ENCODE results near the gene PTPRN2.

Gene PTPRN2

DNA sequence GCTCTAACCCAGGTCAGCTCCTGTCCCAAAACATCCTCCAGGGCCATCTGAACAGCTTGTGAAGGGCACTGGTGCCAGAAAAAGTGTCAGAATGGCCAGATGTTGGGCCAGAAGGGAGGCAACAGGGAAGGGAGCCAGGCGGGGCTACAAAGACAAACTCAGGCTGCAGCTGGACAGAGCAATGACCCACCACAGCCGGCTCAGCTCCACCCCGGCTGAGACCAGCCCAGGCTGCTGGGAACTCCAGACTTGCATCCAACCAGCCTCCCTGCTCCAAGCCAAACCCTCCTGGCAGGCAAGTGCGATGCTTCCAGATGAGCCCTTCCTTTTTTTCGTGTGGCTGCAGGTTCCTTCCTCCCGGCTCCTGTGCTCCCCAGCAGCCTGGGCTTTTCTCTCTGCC is 466.9 kb downstream of the PTPRN2 start:
- DNase-seq = no peak

DNA sequence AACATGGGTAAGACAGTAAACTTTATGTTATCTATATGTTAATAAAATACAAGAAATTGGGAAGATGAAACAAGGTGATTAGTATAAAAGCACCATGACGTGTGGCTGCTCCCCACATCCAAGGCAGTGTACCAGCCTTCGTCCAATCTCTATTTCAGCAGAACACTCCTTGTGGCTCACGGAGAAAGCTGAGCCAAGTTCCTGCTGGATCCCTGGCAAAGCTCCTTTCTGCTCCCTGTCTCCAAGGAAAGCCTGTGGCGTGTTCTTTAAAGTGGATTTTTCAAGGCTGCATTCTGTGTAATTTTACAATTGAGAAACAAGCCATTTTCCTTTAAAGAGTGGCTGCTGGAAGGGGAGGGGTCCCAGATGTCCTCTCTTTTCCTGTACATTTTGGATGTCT is 467.3 kb downstream of the PTPRN2 start:
- DNase-seq = no peak

DNA sequence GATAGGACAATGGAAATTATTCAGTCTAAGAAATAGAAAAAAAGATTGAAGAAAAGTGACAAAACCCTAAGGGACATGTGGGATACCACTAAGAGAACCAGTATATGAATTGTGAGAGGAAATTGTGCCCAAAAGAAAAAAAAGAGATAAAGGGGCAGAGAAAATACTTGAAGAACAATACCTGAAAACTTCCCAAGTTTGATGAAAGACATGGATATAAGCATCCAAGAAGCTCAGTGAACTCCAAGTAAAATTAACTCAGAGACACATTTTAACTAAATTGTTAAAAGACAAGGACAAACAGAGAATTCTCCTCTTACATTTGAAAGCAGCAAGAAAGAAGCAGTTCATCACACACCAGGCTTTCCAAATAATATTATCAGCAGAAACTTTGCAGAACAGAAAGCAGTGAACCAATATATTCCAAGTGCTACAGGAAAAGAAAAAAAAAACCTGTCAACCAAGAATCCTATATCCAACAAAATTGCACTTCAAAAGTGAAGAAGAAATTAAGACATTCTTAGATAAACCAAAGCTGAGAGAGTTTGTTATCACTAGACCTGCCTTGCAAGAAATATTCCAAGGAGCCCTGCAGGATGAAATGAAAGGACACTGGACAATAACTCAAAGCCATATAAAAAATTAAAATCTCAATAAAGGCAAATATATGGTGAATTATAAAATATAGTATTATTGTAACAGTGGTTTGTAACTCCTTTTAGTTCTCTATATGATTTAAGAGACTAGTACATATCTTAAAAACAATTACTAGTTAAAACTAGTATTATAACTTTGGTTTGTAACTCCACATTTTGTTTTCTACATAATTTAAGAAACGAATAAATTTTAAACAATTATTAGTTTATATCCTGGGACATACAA is 470.0 kb downstream of the PTPRN2 start:
- no peak for DNase-seq

DNA sequence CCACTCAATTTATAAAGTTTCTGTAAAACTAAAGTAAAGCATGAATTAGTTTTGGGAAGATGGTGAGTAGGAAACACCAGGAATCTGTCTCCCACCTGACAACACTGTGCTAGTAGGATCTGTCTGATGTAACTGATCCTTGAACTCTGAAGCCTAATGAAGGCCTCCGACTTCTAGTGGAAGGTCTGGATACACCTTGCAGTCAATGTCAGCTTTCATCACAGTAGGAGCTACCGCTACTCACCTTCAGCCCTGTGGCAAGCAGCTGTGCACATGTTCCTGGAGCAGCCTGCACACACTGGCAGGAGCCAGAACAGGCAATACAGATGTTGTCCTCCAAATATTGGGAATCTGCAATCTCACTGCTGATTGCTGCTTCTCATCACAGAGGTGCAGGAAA is 471.4 kb downstream of the PTPRN2 start:
- DNase-seq = no peak

DNA sequence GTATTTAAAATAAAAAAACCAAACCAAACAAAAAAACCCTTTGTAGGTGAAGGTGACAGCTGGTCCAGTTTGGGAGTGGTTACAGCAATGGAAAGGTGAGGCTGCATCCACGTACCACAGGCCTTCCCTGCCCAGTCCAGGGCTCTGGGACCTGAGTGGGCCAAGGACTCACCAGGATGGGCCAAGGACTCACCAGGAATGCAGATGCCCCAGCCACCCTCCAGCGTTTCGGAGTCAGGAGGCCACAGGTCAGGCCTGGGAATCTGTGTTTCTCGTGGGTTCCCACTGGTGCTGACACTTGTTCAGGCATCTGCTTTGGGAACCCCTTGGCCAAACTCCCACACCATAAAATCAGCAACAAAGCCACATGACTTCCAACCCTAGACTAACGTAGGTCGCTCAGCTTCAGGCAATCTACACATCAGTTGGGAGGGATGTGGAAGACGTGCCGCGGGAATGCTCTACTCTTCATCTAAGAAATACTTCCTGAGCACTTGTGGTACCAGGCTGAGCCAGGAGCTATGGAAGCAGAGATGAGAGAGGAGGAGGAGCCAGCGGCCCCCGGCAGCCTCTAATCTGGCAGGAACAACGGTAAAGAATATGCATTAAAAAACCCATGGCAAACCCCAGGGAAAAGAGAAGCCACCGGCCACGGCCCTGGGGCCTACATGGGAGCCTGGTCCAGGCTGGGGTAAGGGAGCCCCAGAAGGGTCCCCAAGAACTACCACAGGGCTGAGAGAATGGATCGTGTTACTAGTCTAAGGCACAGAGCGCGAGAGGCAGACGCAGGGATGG is 473.4 kb downstream of the PTPRN2 start:
- no peak for DNase-seq

DNA sequence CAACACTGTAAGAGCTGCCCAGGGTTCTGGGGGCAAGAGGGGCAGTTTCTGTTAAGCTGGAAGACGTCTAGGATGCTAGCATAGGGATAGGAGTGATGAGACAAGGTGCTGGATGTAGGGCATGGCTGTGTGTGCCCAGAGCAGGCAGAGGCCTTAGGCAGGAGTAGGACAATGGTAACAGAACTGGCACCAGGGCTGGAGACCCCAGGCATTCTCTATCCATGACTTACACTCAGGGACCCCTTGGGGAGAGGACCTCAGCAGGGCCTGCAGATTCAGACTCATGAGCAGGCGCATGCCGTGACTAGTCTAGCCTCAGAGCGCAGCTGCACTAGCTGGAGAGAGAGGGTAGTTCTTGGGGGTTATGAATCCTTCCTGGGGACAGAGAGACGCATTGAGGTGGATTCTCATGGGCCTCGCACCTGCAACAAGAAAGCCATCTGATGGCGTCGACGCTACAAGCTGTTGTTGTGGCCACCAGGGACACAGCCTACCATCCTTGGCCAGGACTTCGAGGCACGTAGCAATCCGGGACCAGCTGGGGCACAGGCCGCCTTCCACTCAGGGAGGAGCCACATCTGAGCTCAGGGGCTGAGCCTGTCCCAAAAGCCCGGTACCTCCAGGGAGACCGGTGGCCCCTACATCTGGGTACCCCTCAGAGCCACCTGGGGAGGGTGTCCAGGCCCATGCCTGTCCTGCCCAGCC is 474.1 kb downstream of the PTPRN2 start:
- no peak for DNase-seq

DNA sequence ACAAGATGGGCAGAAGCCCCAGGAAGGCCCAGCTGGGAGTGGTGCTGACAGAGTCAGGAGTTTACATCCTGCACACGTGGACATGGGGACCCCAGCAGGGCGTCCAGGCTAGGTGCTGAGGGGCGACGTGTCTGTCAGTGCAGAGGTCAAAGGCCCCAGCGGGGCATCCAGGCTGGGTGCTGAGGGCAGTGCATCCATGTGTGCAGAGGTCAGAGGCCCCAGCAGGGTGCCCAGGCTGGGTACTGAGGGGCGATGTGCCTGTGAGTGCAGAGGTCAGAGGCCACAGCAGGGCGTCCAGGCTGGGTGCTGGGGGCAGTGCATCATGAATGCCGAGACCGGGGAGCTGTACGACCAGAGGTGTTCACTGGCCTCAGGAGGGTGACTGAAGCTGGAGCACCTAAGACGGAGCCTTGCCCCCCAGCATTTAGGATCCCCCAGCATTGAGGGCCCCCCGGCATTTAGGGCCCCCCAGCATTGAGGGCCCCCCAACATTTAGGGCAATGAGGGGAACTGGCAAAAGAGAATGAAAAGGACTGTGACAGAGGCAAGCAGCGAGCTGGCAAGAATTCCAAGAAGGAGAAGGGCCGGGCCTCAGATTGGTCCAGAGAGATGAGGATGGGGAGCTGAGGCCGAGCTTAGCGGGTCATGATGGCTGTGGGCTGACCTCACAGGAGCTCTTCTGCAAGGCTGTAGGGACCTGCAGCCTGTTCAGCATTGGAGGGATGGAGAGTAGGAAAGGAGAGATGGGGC is 474.9 kb downstream of the PTPRN2 start:
- DNase-seq = no peak

DNA sequence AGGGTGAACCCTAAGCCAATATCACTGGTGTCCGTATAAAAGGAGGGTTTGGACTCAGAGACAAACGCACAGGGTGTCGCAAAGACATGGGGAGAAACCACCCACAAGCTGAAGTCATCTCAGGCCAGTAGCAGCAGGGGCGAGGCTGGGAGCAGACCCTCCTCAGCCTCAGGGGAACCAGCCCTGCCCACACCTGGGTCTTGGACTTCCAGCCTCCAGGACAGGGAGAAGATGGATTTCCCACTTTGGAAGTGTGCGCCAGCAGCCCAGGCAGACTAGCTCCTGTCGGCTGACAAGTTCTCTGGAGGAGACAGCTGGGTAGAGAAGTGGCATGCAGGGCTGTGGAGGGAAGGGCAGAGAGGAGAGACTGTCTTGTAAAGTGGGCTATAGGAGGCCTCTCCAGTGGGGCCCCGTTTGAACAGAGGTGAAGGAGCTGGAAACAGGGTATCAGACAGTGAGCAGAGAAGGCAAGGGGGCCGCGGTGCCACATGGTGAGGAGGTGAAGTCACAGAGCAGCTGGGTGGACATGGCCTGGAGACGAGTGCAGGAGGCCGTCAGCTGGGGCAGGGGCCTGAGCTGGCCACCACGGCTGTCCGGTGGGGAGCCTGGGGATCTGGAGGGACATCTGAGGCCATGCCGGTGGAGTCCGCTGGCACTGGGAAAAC is 475.6 kb downstream of the PTPRN2 start:
- no peak for DNase-seq

DNA sequence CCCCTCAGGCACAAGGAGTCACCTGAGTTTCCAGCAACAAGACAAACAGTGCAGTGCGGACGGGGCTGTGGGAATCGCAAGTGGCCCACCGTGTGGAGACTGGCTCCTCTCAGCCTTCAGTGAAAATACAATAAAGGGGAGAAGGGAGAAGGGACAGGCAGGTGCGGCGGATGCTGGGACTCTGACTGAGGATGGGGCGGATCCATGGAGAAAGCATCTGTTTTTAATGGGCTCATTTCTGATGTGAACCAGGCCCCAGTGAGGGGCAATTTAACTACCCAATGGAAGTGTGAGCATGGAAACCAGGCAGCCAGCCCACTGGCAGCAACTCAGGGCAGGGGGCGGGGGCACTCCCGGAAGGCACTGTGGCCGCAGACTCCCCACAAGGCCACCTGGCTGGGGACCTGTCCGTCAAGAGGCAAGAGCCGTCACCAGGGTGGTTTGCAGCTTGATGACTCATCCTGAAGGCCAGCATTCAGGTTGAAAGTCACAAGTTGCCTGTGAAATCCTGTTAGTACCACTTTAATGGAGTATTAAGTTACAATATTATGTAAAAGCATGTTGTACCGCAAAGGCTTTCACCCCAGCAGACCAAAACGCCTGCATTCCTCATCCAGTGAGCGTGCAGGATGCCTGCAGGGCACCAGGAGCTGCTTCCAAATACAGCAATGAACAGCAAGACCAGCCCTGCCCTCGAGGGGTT is 476.4 kb downstream of the PTPRN2 start:
- no peak for DNase-seq

DNA sequence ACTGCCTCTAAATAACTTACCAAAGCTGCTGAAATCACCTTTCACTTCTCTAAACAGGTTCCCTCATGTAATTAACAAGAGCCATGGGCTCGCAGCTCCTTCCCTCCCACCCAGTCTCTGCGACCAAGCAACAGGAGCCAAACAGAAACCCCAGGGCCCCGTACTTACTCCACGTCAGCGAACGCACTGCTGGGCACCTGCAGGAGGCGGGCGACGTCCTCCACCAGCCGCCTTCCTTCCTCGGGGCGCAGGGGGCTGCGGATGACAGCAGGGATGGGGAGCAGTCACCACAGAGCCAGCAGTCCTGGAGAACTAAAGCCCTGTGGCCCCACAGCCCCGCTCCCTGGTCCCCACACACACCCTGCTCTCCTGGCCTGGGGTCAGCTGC is 477.0 kb downstream of the PTPRN2 start:
- DNase-seq = no peak

DNA sequence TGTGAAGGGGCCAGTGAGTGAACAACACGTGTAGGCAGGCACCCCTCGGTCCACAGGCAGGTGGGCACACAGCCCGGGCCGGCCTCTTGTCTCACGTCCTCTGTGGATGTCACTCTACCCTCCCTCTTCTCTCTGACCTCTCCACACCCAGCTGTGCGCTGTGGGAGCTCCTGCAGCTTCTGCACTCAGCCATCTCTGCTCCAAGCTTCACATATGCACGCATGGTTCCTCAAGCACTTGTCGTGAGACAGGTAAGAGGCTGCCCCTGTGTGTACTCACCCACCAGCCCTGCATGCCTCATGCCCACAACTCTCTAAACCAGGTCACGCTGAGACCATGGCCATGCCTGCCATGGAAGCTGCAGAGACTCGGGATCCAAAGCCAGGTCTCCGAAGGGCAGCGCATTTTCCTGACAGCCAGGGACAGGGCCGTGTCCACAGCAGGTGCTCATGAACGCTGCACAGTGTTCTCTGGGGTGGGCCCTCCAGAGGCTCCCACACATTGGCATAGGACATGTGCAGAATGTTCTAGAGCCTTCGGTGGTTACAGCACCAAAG is 477.5 kb downstream of the PTPRN2 start:
- no peak for DNase-seq

DNA sequence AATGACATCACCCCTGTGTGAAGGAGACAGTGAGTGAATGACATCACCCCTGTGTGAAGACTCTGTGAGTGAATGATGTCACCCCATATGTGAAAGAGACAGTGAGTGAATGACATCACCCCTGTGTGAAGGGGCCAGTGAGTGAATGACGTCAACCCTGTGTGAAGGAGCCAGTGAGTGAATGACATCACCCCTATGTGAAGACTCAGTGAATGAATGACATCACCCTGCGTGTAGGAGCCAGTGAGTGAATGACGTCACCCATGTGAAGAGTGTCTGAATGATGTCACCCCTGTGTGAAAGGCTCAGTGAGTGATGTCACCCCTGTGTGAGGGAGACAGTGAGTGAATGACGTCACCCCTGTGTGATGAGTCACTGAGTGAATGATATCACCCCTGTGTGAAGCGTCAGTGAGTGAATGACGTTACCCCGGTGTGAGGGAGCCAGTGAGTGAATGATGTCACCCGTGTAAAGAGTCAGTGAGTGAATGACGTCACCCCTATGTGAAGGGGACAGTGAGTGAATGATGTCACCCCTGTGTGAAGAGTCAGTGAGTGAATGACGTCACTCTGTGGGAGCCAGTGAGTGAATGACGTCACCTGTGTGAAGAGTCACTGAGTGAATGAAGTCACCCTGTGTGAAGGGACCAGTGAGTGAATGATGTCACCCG is 478.1 kb downstream of the PTPRN2 start:
- DNase-seq = no peak

DNA sequence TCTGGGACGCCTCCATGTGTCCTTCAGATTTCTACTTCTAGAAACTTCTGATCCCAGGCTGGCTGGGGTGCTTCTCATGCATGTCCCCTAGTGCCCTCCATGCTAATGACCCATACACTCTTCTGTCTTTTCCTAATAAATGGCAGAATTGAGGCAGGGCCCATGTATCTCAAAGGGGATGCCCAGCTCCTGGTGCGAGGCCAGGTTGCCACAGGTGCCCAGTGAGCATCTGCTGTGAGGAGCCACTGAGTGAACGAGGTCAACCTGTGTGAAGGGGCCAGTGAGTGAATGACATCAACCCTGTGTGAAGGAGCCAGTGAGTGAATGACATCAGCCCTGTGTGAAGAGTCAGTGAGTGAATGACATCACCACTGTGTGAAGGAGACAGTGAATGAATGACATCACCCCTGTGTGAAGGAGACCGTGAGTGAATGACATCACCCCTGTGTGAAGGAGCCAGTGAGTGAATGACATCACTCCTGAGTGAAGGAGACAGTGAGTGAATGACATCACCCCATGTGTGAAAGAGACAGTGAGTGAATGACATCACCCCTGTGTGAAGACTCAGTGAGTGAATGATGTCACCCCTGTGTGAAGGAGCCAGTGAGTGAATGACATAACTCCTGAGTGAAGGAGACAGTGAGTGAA is 478.9 kb downstream of the PTPRN2 start:
- DNase-seq = no peak

DNA sequence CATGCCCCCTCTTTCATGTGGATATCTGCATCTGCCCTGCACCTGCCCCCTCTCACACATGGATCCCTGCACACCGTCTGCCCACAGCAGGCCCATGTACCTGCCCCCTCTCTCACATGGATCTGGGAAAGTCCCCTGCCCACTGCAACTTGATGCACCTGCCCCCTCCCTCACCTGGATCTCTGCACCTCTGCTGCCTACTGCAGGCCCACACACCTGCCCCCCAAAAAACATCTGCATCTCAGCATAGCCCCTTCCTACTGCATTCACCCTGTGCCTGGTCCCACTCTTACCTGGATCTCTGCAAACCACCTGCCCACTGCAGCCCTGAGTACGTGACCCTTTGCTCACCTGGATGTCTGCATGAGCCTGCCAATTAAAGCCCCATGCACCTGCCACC is 479.8 kb downstream of the PTPRN2 start:
- no peak for DNase-seq

DNA sequence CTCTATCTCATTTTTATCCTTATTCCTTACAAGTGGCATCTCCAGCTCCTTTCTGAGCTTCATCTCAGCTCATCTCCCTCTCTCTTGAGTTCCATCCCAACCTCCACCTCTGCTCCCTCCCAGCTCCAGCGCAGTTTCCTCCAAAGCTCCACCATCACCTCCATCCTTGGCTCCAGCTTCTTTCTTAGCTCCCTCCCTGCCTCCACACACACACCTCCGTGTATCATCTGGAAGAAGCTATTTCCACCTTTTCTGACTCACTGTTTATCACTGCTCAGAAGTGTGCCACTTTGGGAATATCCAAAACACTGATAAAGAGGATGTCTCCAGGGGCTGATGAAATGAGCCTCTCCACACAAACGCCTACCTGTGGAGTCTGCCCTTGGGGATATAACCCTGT is 481.4 kb downstream of the PTPRN2 start:
- DNase-seq = no peak

DNA sequence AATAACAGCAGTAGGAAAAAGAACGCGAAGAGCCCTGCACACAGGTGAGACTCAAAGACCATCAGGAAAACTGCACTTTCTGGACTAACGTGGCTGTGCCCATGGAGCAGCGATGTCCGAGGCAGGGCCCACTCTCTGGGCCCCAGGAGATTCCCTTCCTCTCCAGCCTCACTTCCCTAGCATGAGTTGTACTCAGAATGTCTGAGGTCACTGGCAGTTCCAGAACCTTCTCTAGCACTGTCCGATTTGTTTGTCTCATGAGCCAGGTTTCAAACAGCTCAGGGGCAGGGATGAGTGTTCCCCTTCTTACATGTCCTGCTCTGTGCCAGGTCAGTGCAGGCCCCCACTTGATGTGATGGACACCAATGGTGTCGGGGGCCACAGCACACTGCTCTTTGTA is 484.2 kb downstream of the PTPRN2 start:
- DNase-seq = no peak

DNA sequence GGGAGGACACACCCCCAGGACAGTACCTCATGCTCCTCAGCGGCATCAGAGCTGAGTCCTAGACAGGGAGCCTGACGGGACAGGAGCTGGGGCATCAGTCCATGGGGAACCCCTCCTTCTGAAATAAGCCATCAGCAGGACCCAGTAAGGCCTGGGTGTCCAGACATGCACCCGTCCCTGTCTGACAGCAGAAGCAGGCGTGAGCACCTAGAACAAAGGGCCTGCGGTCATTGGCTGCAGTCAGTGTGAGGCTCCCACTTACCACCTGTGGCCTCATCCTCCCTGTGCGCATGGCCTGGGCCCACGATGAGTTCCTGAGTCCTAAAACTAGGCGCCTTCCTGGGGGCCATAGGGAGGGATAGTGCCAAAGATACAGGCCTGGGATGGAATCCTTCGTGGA is 484.7 kb downstream of the PTPRN2 start:
- no peak for DNase-seq

DNA sequence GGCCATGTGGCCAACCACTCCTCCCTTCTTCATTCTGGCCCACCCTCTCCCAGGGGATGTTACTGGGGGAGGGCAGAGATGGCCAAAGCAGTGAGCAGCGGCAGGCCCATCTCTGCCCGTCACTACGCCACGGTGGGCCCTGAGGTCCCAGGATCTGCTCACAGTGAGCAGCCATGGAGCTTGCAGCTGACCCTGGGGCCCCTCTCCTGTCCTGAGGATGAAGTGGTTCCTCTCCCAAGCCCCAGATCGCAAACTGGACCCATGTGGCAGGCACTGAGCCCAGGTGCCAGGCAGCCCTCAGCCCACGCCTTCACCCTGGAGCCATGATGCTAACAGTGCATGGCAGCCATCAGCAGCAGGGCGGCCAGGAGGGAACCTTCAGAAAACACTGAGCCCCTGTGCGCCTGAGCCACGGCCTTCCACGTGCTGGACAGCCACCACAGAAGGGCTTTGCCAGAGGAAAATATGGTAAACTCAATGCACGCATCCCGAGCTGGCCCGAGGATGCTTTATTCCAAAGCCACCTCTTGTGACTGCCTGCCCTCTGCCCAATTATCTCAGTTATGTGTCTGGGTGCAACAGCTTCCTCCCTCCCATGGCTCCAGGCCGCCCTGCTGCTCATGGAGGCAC is 485.7 kb downstream of the PTPRN2 start:
- no peak for DNase-seq
